NCI-H748 (cell line): ENCODE results near the gene TPRN.

Experiments used
- DNase-seq: peaks from one replicate; lab custom pipeline; 2025; ENCODE audit not compliant: unreplicated experiment; lab: John Stamatoyannopoulos, UW

The TPRN gene

GRCh38 chr9:137225699-137226331, 25.3 kb upstream of the TPRN start:
- DNase-seq: no peak

- no peak for DNase-seq
Measured at GRCh38 chr9:137224830-137225694, 24.5 kb upstream of the TPRN start, which contains the start of gene CYSRT1. Gene CYSRT1, plus strand, starts transcription at chr9:137225174. Its CDS starts 448 bp downstream, at chr9:137225622.

GRCh38 chr9:137223078-137223970, 22.8 kb upstream of the TPRN start:
- peak; percentile 93 for DNase-seq

GRCh38 chr9:137222190-137223077, 21.9 kb upstream of the TPRN start, which contains the start of gene RNF208:
Gene RNF208, minus strand, starts transcription at chr9:137222240. Its CDS starts 1,028 bp downstream, at chr9:137221212.
- DNase-seq: peak; percentile 56

- DNase-seq: peak; percentile 58
Measured at GRCh38 chr9:137221506-137222111, 21.1 kb upstream of the TPRN start.

- no peak for DNase-seq
Measured at GRCh38 chr9:137221095-137221505, 20.6 kb upstream of the TPRN start.

- DNase-seq: no peak
Measured at GRCh38 chr9:137220317-137221094, 20.0 kb upstream of the TPRN start.

- DNase-seq: no peak
Measured at GRCh38 chr9:137219757-137220316, 19.3 kb upstream of the TPRN start.

GRCh38 chr9:137218754-137219271, 18.3 kb upstream of the TPRN start:
- no peak for DNase-seq

GRCh38 chr9:137218212-137218753, 17.7 kb upstream of the TPRN start:
- DNase-seq: no peak

GRCh38 chr9:137217276-137218211, 17.0 kb upstream of the TPRN start:
- DNase-seq: peak; percentile 45

- no peak for DNase-seq
Measured at GRCh38 chr9:137216188-137216965, 15.8 kb upstream of the TPRN start.

GRCh38 chr9:137215196-137215986, 14.8 kb upstream of the TPRN start:
- no peak for DNase-seq

- no peak for DNase-seq
Measured at GRCh38 chr9:137214620-137215019, 14.1 kb upstream of the TPRN start.
